ENCODE data around the gene IHH.

DNA sequence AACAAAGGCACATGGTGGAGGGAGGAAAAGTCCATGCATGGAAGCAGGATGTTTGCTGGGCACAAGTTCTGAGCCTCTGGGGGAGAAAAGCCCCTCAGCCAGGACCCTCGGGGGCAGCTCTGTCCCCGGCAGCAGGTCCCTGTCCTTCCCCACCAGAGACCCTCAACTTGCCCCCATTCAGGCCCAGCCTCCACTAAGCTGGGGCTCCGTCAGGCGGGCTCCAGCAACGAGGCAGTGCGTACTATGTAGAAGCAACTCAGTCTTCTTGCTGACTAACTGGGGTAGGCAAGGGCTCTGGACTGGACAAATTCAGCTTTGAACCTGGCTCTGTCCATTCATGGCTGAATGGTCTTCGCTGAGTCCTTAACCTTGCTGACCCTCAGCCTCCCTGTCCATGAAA is 42.4 kb downstream of the IHH start:
- TF ChIP-seq POLR2A (IDR thresholded peaks at IDR 0.05; ENCODE audit: low read length): no peak
- TF ChIP-seq GATA1 (IDR thresholded peaks at IDR 0.05; ENCODE audit: low read depth, low read length): no peak
